ENCODE data around the gene KIF20B.
"Not testable (repeated sequence)": the region's sequence is repeated elsewhere in the genome, so short reads cannot be mapped to it uniquely, and the experiment has no call there.

The KIF20B gene

DNA sequence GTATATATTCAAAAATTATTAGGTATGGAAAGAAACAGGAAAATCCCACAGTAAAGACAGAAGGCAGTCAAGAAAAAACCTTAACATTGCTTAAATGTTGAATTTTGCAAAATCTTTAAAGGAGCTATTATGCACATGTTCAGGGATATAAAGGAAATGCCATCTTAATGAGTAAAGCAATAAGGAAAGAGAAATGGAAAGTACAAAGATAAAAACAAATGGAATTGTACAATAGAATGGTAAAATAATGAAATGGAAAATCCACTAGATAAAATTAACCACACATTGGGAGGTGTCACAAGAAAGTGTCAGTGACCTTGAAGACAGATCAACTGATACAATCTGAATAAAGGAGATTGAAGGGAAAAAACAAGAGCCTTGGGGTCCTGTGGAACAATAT is 82.0 kb downstream of the KIF20B start:
- DNase-seq (ENCODE audit: low read depth in 2 of 2), result no peak

DNA sequence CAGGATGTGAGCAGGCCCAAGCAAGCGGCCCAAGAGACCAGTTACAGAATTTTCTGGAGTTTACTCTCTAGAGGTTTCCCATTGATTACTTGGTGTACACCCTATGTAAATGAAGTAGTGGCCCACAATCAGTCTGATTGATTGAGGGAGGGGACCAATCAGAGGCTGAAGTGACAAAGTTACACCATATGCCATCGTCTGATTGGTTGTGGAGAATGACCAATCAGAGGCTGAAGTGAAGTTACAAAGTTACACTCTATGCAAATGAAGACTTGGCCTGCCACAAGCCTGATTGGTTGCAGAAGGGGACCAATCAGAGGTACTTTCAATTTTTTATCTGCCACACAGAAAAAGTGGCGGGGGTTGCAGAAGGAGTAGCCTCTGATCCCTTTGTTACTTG is 83.7 kb downstream of the KIF20B start:
- DNase-seq (ENCODE audit: low read depth in 2 of 2), result no peak

DNA sequence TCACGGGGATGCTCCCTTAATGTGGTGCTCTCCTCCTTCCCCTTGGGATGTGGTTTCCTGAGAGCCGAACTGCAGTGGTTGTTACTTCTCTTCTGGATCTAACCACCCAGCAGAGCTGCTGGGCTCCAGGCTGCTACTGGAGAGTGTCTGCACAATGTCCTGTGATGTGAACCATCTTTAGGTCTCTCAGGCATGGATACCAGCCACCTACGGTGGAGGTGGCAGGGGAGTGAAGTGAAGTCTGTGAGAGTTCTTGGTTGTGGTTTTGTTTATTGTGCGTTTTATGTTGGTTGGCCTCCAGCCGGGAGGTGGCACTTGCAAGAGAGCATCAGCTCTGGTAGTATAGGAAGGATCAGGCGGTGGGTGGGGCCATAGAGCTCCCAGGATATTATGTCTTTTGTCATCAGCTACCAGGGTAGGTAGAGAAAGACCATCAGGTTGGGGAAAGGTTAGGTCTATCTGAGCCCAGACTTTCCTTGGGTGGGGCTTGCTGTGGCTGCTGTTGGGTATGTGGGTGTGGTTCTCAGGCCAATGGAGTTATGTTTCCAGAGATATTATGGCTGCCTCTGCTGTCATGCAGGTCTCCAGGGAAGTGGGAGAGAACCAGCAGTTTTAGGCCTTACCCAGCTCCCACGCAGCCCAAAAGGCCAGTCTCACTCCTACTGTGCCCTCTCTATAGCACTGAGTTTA is 87.9 kb downstream of the KIF20B start:
- DNase-seq (ENCODE audit: low read depth in 2 of 2), result no peak

DNA sequence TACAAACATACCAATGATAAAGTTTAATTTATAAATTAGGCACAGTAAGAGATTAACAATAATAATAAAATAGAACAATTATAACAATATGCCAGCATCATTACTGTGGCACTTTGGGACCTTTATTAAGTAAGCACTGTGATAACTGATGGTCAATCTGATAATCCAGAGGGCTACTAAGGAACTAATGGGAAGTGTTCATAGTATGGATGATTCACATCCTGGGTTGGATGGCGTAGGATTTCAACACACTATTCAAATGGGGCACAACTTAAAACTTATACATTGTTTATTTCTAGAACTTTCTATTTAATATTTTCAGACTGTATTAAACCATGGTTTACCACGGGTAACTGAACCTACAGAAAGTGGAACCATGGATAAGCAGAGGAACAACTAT is 90.8 kb downstream of the KIF20B start:
- no peak for DNase-seq (ENCODE audit: low read depth in 2 of 2)

DNA sequence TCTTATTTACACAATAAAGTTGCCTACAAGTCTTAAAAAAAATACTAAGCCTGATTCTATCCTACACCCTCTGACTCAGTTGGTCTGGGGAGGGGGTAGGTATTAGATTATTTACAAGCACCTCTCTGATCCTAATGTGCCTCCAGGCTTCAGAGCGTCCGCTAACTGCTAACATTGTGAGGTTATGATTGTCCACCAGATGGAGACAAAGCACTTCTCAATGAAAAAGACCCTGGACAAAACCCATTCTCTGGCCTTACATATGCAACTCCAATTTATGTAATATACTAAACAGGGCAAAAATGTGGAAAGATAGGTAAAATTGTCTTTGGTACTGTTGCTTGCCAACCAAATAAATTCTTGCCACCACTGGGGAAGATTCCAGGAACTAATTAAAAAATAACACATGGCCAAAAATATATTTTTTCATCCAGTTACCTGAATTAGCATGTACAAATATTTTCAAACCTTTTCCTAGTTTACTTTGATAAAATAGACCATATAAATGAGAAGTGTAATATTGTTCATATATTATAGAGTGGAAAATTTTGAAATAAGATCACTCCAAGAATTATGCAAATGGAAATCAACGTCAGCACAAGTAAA is 92.4 kb downstream of the KIF20B start:
- no peak for DNase-seq (ENCODE audit: low read depth in 2 of 2)

DNA sequence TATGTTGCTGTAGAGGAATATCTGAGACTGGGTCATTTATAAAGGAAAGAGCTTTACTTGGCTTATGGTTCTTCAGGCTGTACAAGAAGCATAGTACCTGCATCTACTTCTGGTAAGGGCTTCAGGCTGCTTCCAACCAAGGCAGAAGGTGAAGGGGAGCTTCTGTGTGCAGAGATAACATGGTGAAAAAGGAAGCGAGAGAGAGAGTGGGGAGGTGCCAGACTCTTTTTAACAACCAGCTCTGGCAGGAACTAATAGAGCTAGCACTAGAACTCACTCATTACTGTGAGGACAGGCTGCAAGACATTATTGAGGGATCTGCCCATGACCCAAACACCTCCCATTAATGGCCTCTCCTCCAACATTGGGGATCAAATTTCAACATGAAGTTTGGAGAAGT is 94.5 kb downstream of the KIF20B start:
- DNase-seq (ENCODE audit: low read depth in 2 of 2), result no peak

DNA sequence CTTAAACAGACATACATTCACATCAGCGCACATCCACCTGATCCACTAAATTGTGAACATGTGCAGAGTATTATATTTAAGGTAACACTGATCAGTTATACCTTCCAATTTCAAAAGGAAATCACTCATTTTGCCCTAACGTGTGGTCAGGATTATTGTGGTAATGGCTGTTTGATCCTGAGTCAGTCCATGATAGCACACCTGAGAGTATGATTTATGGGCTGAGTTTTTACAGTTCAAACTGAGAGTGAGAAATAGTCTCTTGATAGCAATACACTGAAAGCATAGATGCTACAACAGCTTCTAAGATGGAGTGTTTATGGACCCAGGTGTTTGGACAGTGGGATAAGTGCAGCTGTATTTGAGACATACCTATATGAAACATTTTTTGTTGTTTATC is 96.7 kb downstream of the KIF20B start:
- no peak for DNase-seq (ENCODE audit: low read depth in 2 of 2)

DNA sequence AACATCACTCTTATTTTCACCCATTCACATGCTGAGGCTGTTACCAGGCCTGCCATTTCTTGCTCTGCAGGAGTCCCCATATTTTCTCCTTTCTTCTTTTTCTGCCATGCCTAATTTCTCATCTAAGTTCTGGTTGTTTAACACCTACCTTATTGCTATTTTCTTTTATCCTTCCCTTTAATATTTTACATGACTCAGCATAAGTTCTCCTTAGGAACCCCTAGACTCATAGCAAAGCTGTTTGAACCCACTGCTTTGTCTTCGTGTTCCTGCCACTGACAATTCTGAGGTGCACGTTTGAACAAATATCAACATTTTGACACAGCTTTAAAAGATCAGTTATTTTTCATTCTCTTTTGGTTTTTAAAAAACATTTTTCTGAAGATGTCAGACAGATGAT is 98.2 kb downstream of the KIF20B start:
- DNase-seq (ENCODE audit: low read depth in 2 of 2), result no peak

DNA sequence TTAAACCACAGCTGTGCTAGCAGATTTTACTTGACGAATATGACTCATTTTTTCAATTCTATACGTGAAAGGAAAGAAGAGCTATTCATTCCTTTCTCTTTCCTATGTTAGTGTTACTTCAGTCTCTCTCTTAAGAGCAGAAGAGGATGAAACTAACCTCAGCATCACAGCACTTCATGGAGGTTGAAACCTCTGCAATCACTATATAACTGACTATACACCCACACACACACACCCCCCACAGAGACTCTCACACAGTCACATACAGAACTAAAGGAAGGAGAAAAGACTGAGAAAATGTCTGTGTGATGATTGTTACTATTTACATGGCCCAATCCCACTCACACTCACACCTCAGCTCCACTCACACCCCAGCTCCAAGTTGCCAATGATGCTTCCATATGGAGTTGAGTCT is 104.2 kb downstream of the KIF20B start:
- DNase-seq (ENCODE audit: low read depth in 2 of 2), result no peak

DNA sequence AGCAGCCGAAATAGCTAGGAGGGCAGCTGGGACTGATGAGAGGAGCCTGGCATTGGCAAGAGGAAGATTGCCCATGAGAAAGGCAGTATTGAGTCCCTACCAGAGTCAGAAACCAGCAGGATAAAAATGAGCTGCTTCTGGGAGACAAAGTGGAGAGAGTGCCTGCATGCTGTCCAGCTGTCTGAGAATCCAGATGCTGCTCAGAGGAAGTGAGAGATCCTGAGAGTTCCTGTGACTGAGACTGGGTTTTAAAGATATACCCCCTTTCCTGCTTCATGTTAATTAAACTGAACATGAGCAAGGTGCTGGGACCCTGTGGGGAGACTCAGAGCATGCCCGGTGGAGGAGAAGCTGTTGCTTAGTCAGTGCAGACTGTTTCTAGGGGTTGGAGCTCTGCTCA is 107.5 kb downstream of the KIF20B start:
- no peak for DNase-seq (ENCODE audit: low read depth in 2 of 2)

DNA sequence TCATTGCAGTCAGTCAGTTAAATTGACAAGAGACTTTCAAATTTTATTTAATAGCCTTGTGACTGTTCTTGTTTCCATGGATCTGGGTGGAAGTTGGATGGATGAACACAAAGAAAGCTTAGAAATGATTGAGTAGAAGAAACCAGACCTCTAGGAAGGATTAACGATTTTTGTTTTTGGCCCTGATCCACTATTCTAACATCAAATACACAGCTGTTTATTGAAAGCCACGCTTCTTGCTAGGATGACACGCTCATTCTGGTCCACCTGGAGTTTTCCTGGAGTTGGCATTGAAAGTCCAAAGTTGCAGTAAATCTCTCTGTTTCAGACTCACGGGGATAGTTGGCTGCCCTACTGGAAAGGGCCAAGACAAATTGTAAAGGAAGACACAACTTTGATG is 108.4 kb downstream of the KIF20B start:
- no peak for DNase-seq (ENCODE audit: low read depth in 2 of 2)

DNA sequence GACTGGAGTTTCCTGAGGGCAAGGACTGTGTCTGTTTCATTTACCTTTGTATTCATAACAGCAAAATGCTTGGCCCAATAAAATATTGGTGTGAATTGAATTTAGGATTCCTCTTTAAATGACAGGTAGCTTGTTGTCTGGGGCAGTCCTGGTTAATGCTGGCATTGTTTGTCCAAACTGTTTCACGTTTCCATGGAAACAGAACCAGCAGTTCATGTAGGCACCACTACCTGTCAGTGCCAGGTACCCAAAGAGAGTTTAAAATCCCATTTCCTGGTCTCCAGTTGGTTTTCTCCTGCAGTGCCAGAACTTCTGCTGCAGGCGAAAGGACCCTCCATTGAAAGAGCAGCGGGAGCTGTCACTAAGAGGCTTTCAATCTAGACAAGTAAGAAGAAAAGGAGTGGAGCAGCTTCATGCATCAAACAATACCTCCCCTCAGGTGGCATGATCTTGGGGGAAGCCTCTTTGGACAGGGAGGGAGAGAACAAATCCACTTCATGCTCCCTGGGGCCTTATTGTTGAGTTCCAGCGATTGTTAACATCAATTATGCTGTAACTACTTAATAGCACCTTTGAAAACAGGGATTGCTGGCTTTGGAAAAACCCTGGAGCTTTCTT is 109.6 kb downstream of the KIF20B start:
- no peak for DNase-seq (ENCODE audit: low read depth in 2 of 2)

DNA sequence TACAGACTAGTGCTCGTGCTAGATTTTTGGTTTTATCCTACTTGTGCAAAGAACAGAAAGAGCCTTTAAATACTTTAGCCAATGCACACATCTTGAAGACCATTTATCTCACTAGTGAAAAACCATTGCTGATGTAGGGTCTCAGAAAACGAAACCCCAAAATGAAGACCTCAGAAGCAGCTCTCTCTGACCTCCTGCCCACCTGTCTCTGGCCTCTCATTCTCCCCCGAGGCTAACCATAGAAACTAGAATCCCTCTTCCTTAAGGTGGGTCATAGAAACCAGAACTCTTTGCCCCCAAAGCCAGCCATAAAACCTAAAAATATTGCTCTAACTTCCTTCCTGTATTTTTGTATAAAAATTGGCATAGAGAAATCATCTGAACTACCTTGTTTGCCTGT is 112.2 kb downstream of the KIF20B start:
- no peak for DNase-seq (ENCODE audit: low read depth in 2 of 2)

DNA sequence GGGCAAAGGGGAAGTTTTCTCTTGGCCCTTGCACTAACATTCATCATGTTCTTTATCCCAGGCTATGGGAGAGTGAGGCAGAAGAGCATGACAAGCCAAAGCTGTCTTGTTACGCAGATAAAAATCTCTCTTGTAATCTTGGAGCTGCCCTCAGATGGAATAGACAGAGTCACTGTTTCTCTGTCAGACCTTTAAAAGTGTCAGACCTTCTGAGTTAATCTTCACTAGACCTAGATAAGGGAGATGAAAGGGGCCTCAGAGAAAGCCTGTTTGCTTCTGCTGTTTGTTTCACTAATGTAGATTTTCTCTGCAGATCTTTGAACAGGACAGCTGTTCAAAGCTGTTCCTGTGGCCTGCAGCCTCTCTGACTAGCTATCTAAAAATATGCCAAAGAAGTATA is 112.9 kb downstream of the KIF20B start:
- DNase-seq (ENCODE audit: low read depth in 2 of 2), result no peak

DNA sequence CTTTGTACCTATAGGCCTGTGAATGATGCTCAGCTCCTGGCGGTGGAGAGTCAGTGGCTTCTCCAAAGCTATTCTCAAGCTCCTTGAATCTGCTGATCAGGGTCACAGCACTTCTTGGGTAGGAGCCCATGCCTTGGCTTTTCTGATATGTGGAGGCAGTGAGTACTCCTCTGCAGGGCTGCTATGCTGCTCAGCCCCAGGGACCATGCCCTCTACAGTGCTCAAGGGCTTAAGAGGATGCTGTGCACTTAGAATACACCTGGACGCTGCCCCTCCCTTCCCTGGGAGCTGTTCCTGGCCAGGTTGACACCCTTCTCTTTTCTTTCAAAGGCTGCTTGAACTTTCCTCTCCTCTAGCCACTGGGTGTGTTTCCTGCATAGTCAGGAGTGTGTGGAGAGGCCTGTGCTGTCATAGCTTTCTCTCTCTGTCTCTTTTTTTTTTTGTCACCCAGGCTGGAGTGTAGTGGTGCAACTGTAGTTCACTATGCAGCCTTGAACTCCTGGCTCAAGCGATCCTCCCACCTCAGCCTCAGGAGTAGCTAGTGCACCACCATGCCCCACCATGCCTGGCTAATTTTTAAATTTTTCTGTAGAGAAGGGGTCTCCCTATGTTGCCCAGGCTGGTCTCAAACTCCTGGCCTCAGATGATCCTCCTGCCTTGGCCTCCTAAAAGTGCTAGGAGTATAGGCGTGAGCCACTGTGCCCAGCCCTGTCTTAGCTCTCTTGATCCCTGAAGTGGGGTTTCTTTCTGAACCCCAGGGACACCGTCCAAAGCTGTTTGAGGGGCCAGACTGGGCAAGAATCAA is 113.9 kb downstream of the KIF20B start:
- DNase-seq (ENCODE audit: low read depth in 2 of 2), result no peak

DNA sequence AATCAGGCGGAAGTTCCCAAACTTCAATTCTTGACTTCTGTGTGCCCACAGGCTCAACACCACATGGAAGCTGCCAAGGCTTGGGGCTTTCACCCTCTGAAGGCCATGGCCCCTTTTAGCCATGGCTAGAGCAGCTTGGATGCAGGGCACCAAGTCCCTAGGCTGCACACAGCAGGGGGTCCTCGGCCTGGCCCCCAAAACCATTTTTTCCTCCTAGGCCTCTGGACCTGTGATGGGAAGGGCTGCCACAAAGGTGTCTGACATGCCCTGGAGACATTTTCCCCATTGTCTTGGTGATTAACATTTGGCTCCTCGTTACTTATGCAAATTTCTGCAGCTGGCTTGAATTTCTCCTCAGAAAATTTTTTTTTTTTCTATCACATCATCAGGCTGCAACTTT is 117.6 kb downstream of the KIF20B start:
- DNase-seq (ENCODE audit: low read depth in 2 of 2), result not testable (repeated sequence)
